Measurements from ENCODE around the gene SLC25A25.

DNA sequence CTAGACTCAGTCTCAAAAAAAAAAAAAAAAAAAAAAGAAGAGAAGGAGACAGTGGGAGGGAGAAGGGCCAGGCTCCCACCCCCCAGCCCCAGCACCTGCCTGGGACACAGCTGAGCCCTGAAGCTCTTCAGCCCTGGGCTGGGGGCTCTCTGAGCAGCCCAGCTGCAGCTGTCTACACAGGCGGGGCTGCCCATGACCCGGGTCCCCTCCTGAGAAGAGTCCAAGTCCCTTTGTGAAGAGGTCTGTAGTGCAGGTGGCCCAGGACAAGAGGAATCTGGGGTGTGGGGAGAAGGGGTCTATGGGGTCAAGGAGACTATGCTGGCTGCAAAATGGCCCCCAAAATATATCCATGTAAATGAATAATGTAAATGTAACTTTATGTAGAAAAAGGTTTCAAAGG lies 74.6 kb downstream of the SLC25A25 start:
- TF ChIP-seq RHOXF2B (CRISPR knock-in tag; conservative IDR thresholded peaks at IDR 0.05) (no peak), RBM39 (optimal IDR thresholded peaks at IDR 0.05; ENCODE audit: low read depth, low read length) (no peak), CHD4 (IDR thresholded peaks at IDR 0.05; ENCODE audit: insufficient read depth, insufficient replicate concordance, low read depth, low read length, poor library complexity, severe bottlenecking) (no peak), SIN3B (IDR thresholded peaks at IDR 0.05; ENCODE audit: low read depth) (no peak), ZNF695 (CRISPR knock-in tag; IDR thresholded peaks at IDR 0.05) (no peak), RBBP5 (IDR thresholded peaks at IDR 0.05; ENCODE audit: borderline replicate concordance, insufficient read depth, low read length, poor library complexity, severe bottlenecking) (no peak), XRCC3 (IDR thresholded peaks at IDR 0.05) (no peak), CHD1 (IDR thresholded peaks at IDR 0.05; ENCODE audit: low read length) (no peak), CREB1 (IDR thresholded peaks at IDR 0.05) (no peak), CREB1 (CRISPR knock-in tag; IDR thresholded peaks at IDR 0.05) (no peak)
- TF ChIP-seq, protein P1, sequence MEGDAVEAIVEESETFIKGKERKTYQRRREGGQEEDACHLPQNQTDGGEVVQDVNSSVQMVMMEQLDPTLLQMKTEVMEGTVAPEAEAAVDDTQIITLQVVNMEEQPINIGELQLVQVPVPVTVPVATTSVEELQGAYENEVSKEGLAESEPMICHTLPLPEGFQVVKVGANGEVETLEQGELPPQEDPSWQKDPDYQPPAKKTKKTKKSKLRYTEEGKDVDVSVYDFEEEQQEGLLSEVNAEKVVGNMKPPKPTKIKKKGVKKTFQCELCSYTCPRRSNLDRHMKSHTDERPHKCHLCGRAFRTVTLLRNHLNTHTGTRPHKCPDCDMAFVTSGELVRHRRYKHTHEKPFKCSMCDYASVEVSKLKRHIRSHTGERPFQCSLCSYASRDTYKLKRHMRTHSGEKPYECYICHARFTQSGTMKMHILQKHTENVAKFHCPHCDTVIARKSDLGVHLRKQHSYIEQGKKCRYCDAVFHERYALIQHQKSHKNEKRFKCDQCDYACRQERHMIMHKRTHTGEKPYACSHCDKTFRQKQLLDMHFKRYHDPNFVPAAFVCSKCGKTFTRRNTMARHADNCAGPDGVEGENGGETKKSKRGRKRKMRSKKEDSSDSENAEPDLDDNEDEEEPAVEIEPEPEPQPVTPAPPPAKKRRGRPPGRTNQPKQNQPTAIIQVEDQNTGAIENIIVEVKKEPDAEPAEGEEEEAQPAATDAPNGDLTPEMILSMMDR (IDR thresholded peaks at IDR 0.05 in 2 of 3, conservative IDR thresholded peaks at IDR 0.05 in 1 of 3; ENCODE audit: insufficient read depth in 2 of 3, low read depth in 1 of 3, low read length in 3 of 3) = no peak
- TF ChIP-seq, protein P2, sequence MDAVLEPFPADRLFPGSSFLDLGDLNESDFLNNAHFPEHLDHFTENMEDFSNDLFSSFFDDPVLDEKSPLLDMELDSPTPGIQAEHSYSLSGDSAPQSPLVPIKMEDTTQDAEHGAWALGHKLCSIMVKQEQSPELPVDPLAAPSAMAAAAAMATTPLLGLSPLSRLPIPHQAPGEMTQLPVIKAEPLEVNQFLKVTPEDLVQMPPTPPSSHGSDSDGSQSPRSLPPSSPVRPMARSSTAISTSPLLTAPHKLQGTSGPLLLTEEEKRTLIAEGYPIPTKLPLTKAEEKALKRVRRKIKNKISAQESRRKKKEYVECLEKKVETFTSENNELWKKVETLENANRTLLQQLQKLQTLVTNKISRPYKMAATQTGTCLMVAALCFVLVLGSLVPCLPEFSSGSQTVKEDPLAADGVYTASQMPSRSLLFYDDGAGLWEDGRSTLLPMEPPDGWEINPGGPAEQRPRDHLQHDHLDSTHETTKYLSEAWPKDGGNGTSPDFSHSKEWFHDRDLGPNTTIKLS (IDR thresholded peaks at IDR 0.05; ENCODE audit: borderline replicate concordance, low read depth) = no peak
- TF ChIP-seq, protein P3, sequence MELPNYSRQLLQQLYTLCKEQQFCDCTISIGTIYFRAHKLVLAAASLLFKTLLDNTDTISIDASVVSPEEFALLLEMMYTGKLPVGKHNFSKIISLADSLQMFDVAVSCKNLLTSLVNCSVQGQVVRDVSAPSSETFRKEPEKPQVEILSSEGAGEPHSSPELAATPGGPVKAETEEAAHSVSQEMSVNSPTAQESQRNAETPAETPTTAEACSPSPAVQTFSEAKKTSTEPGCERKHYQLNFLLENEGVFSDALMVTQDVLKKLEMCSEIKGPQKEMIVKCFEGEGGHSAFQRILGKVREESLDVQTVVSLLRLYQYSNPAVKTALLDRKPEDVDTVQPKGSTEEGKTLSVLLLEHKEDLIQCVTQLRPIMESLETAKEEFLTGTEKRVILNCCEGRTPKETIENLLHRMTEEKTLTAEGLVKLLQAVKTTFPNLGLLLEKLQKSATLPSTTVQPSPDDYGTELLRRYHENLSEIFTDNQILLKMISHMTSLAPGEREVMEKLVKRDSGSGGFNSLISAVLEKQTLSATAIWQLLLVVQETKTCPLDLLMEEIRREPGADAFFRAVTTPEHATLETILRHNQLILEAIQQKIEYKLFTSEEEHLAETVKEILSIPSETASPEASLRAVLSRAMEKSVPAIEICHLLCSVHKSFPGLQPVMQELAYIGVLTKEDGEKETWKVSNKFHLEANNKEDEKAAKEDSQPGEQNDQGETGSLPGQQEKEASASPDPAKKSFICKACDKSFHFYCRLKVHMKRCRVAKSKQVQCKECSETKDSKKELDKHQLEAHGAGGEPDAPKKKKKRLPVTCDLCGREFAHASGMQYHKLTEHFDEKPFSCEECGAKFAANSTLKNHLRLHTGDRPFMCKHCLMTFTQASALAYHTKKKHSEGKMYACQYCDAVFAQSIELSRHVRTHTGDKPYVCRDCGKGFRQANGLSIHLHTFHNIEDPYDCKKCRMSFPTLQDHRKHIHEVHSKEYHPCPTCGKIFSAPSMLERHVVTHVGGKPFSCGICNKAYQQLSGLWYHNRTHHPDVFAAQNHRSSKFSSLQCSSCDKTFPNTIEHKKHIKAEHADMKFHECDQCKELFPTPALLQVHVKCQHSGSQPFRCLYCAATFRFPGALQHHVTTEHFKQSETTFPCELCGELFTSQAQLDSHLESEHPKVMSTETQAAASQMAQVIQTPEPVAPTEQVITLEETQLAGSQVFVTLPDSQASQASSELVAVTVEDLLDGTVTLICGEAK (IDR thresholded peaks at IDR 0.05) = no peak
- TF ChIP-seq, protein P3 (CRISPR knock-in tag; IDR thresholded peaks at IDR 0.05) = no peak
- TF ChIP-seq, protein P4, sequence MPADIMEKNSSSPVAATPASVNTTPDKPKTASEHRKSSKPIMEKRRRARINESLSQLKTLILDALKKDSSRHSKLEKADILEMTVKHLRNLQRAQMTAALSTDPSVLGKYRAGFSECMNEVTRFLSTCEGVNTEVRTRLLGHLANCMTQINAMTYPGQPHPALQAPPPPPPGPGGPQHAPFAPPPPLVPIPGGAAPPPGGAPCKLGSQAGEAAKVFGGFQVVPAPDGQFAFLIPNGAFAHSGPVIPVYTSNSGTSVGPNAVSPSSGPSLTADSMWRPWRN (IDR thresholded peaks at IDR 0.05; ENCODE audit: low read depth) = no peak
